NK-92 treated with Interleukin-12 subunit alpha and Interleukin-12 subunit beta, amount 100 ng/mL, for 24 hours (cell line): ENCODE measurements around the gene IER3.
"Not testable (repeated sequence)": the region's sequence is repeated elsewhere in the genome, so short reads cannot be mapped to it uniquely, and the experiment has no call there.

Source experiments
- DNase-seq: peaks from one replicate; lab custom pipeline; 2025; lab: John Stamatoyannopoulos, UW

The IER3 gene

GRCh38 chr6:30723843-30724741, 20.3 kb downstream of the IER3 start:
- DNase-seq = not testable (repeated sequence)

- not testable (repeated sequence) for DNase-seq
These were observed 21.0 kb downstream of the IER3 start for GRCh38 chr6:30723159-30723842.

- DNase-seq = peak; percentile 58
These were observed 21.9 kb downstream of the IER3 start for GRCh38 chr6:30722280-30723112.

- DNase-seq = not testable (repeated sequence)
These were observed 22.4 kb downstream of the IER3 start for GRCh38 chr6:30722025-30722279.

GRCh38 chr6:30721198-30722024, 22.9 kb downstream of the IER3 start:
- peak; percentile 89 for DNase-seq

- DNase-seq = peak; percentile 72
These were observed 23.6 kb downstream of the IER3 start for GRCh38 chr6:30720738-30721197.

- peak; percentile 95 for DNase-seq
These were observed 24.3 kb downstream of the IER3 start, which contains the start of gene TUBB for GRCh38 chr6:30719791-30720737. TSS of gene TUBB (plus strand) at chr6:30720352. CDS start at chr6:30720507, 155 bp downstream.

- DNase-seq = no peak
These were observed 25.0 kb downstream of the IER3 start for GRCh38 chr6:30719356-30719755.

GRCh38 chr6:30717845-30718720, 26.3 kb downstream of the IER3 start:
- not testable (repeated sequence) for DNase-seq

GRCh38 chr6:30717129-30717844, 27.1 kb downstream of the IER3 start, which contains the start of gene MDC1:
TSS of gene MDC1 (minus strand) at chr6:30717281. CDS start at chr6:30715175, 2,106 bp downstream.
- peak; percentile 100 for DNase-seq

GRCh38 chr6:30716879-30717128, 27.5 kb downstream of the IER3 start:
- DNase-seq = no peak

GRCh38 chr6:30714263-30714662, 30.1 kb downstream of the IER3 start:
- DNase-seq = no peak

GRCh38 chr6:30712441-30712945, 31.9 kb downstream of the IER3 start:
- DNase-seq = no peak

GRCh38 chr6:30711758-30712380, 32.5 kb downstream of the IER3 start:
- no peak for DNase-seq

- DNase-seq = no peak
These were observed 35.1 kb downstream of the IER3 start for GRCh38 chr6:30709101-30709868.

- DNase-seq = no peak
These were observed 37.0 kb downstream of the IER3 start for GRCh38 chr6:30707281-30707850.

- no peak for DNase-seq
These were observed 38.7 kb downstream of the IER3 start for GRCh38 chr6:30705620-30706019.
